K562 (cell line): ENCODE results near the gene CD4. TPM values are rescaled to one million over a fixed set of nuclear protein-coding genes. Genes with fewer than 3 reads are reported as not detected.

Source experiments
- ATF7 ChIP-seq: fragments of 450-650 bp; IDR thresholded peaks from 2 replicates; pipeline ENCODE4 v1.7.1; 2014; ENCODE audit warnings: mild to moderate bottlenecking, moderate library complexity
- HMGN3 ChIP-seq: IDR thresholded peaks from 2 replicates; pipeline ENCODE4 v1.6.1; 2011; ENCODE audit warnings: borderline replicate concordance, low read depth, mild to moderate bottlenecking, mixed read lengths, low read length; ENCODE audit not compliant: insufficient read length; ENCODE audit errors: extremely low read depth
- KDM5B ChIP-seq: fragments of 200-600 bp; sonication (generic); IDR thresholded peaks from 2 replicates; pipeline ENCODE4 v1.6.1; 2012; ENCODE audit warnings: low read depth, mild to moderate bottlenecking, moderate library complexity, low read length, control low read depth, inconsistent platforms; ENCODE audit not compliant: insufficient replicate concordance
- THAP12 ChIP-seq: fragments of 250-450 bp; sonication (Bioruptor Pico); IDR thresholded peaks from 2 replicates; pipeline ENCODE4 v1.9.0; 2021; ENCODE audit warnings: mild to moderate bottlenecking, inconsistent platforms
- ZBTB12 ChIP-seq: fragments of 250-450 bp; sonication (Bioruptor Pico); IDR thresholded peaks from 2 replicates; pipeline ENCODE4 v1.4.0; 2020
- ZNF407 ChIP-seq: fragments of 450-650 bp; IDR thresholded peaks from 2 replicates; pipeline ENCODE4 v1.6.1; 2016; ENCODE audit warnings: low read depth
- polyA plus RNA-seq, 8 experiments: library from polyadenylated mRNA; depleted of rRNA in 4 of 8; stranded (reverse) in 5 of 8; unstranded in 3 of 8; fragments of >200 nt; fragmentation: Nextera tagmentation in 2 of 8; fragmentation: Illumina TruSeq in 1 of 8; extraction: Ambion mirVana in 2 of 8; extraction: Trizol in 1 of 8; gene quantifications; 2 replicates each; pipeline versions ENCODE4 v1.2.1 to v1.2.3, GENCODE V29; 2011 to 2014; ENCODE audit warnings: inconsistent platforms in 1 of 8, missing spikeins in 1 of 8
- total RNA-seq, 7 experiments: library from RNA; depleted of rRNA in 6 of 7; stranded (reverse); fragments of >200 nt in 6 of 7; fragmentation: Illumina TruSeq in 2 of 7; extraction: Trizol in 2 of 7; gene quantifications; 2 replicates each; pipeline versions ENCODE4 v1.2.1 to v1.2.3, GENCODE V29; 2011 to 2021; ENCODE audit warnings: low replicate concordance in 1 of 7

The CD4 gene
- total and polyA plus RNA-seq, 9 of the 15 experiments (the other 6 are each of a cell fraction or from before 2014, with no cell fraction given): 0.06 to 0.27 (median 0.09) TPM; not detected in 5

DNA sequence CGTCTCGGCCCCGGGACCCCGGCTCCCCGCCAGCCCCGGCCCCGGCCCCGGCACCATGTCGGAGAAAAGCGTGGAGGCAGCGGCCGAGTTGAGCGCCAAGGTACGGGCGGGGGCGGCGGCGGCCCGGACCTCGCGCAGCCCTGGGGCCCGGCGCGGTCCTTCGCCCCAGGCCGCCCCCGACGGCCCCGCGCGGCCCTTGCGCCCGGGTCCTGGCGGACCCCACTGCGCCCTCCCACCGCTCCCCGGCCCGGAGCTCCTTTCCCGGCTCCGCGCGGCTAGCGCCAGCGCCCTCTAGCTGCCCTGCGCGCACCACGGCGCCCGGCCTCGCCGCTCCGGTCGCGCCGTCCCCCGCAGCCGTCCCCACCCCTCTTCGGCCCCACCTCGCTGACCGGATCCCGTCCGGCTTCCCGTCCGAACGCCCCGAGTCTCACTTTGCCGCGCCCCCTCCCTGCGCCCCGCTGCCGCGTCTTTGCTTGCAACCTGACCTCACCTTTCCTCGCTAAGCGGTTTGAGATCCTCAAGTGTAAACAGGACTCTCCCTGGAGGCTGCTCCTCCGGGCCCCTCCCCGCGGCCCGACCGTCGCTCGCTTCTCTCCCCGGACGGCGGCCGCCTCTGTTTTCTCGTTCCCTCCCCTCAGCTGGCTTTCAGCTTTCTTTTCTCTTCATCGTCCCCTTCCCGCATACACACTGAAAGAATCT lies 22.5 kb upstream of the CD4 start (continued):
- TF ChIP-seq KDM5B (no peak), ZNF407 (peak; percentile 85), ZBTB12 (no peak), ATF7 (0 out of 2 replicates have a peak, but pooled peaks have one; percentile 13), HMGN3 (peak; percentile 85), THAP12 (CRISPR knock-in tag) (0 out of 2 replicates have a peak, but pooled peaks have one; percentile 54)
- TF ChIP-seq, all 486 proteins: peak for 59
